Measurements from ENCODE around the gene LSM14B.
"Not testable (repeated sequence)": the region's sequence is repeated elsewhere in the genome, so short reads cannot be mapped to it uniquely, and the experiment has no call there.

The LSM14B gene

DNA sequence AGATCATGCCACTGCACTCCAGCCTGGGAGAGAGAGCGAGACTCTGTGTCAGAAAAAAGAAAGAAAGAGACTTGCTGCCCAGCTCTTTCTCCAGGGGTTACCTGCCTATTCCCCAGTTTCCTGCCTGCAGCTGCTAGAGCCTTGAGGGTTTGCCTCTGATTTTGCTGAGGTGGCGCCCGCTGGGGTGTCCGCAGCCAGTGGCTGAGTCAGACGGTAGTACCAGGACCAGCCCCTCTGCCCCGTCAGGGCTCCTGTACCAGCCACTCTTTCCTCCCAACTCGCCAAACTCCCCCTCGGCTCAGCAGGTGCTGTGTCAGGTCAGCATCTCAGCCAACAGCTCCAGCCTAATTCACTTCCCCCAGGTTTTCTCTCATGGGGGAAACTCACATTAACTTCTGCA is 7.4 kb upstream of the LSM14B start:
- DNase-seq, result no peak

DNA sequence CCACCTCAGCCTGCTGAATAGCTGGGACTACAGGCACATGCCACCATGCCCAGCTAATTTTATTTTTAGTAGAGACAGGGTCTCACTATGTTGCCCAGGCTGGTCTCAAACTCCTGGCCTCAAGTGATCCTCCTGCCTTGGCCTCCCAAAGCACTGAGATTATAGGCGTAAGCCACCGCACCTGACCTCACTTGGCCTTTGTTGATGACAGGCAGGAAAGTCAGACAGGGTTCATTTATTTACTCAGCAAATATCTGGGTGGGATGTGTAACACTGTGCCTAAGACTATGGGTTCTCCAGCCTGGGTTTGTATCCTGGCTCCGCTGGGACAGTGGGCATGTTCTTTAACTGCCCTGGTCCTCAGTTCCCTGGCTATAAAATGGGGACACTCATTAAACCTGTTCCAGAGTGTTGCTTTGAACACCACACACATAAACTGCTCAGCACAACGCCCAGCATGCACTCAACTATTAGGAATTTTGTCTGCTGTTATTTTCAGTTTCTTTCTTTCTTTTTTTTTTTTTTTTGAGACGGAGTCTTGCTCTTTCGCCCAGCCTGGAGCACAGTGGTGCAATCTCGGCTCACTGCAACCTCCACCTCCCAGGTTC is 6.4 kb upstream of the LSM14B start:
- DNase-seq, result not testable (repeated sequence)

DNA sequence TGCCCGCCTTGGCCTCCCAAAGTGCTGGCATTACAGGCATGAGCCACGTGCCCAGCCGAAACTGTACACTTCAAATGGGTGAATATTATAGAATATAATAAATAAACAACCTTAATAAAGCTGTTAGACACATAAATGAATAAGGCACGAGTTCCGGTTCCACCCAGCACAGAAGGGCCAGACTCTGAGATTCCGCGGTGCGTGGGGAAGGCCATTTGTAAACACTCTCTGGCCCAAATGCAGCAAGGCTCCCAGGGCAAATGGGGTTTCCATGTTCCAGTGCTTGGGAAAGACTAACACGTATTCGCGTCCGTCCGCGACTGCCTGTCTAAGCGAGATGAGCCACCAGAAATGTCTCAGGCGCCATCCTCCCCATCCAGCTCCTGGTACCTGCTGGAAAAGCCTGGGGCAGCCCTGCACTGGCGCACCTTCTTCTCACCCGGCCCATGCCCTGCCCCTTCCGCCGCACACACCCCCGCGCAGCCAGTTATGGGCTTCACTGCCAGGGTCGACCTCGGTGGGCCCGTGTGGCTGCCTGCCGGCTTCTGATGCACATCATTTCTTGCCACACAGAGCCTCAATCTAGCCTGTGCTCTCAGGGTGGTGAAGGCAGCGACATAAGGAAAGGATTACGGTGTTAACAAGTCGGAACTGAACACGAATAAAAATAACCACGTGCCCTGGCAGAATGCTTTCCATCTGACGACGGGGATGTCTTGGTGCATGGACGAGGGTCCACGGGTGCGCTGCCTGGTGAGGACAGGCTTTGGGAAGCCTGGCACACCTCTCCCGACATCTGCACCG is 5.5 kb upstream of the LSM14B start:
- DNase-seq, result no peak

DNA sequence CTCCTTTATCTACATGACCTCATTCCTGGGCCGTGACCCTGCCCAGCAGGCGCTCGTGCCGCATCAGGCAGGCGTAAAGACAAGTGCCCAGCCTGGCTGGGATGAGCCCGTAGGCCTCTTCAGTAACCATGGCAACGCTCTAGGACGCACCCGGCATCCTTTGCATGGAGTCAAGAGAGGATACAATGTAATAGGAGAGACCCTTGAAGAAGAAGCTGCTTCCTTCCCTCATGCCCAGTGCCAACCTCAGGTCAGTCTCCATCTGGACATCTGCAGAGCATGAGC is 5.0 kb upstream of the LSM14B start:
- DNase-seq, result no peak

DNA sequence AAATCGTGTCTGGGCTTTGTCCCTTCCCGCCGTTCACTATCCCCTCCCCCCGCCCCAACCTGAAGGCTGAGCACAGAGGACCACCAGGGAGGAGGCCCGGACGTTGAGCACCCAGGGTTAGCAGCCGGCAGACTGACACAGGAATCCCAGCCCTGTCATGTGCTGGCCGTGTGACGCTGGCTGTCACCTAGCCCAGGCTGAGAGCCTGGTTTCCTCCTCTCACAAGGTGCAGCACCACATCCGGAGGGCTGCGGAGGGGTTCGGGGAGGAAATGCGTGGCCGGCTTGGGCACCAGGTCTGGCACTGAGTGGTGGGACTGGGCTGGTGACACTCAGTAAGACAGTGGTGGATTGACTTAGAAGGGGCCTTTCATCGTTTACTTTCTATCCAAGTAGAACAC is 4.6 kb upstream of the LSM14B start:
- DNase-seq, result no peak

DNA sequence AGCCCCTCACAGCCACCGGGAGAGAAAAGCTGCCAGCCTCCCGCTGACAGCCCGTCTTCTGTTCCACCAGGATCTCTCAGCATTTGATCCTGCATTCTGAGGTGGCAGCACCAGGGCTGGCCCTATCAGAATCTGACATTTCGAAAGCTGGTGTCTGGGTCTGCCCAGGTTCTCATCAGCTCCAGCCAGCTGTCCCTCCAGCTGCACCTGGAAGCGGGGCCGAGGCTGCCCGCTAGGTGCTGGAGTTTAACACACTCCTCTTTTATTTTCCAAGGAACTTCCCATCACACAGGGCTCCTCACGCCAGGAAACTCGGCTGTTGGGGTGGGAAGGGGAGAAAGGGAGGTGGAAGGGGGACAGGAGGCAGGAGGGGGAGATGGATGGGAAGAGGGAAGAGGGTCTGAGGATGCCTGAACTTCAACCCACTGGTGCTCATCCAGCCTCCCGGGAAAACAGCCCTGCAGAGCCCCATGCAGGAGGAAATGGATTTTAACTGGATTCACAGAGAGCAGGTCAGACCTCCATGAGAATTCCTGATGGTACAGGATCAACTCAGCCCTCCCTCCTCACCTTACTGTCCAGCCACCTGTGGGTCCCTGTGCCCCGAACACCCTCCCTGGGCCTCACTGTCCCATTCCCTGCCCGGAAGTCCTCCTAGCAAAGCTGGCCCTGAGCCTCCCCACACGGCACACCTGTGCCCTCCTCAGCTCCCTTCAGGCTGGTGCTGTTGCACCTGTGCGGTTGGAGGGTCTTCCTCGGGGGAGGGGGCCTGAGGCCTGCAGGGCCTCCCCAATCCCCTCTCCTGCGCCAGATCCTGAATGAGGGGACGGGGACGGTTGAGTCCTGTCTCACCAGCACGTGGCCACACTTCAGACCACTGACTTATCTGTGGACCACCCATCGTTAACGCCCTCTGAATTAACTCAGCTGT is 3.9 kb upstream of the LSM14B start:
- DNase-seq, result no peak

DNA sequence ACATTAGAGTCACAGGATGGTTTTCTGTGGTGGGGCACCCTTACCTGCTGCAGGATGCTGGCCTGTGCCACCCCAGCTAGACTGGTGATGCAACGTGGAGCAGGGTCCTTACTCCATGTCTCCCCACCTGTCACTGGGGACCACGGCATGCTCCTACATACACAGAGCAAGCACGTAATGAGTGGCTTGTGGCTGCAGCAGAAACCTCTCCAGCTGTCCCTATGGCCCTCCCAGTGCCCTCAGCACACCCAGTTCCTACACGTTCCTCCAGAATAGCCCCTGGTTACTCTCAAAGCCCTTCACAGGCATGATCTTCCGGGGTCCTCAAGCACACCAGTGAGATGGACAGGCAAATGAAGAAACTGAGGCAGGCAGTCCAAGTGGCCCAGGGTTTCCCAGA is 3.2 kb upstream of the LSM14B start:
- no peak for DNase-seq

DNA sequence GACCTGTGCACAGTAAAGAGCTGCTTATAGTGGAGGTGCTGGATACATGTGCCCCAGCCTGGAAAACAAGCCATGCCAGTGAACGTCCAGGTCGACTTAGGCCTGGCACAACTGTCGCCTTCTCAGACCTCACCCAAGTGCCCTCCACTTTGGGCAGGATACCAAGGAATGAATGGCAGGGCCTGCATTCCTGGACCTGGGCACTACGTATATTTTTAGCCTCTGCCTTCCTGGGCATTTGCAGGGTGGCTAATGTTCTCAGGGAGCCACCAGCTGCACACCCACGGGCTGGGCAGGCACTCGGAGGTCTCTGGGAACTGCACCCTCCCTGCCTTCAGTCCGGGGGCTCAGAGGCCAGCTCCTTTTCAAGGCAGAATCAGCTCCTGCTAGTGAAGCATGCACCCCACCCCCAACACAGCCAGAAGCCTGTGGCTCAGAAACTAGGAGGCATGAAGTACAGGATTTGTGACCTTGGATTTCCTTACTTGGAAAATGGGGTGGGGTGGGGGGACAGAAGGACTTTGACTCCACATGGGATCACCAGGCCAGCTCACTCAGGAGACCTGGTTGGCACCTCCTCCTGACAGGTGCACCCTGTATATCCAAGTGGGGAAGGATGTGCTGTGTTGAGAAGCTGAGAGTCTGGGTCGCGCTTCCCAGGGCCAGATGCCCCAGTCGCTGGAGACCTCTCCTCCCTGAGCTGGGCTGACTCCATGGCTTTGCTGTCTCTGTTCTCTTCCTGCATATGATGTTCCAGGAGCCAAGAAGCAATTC is 2.5 kb upstream of the LSM14B start:
- DNase-seq, result no peak

DNA sequence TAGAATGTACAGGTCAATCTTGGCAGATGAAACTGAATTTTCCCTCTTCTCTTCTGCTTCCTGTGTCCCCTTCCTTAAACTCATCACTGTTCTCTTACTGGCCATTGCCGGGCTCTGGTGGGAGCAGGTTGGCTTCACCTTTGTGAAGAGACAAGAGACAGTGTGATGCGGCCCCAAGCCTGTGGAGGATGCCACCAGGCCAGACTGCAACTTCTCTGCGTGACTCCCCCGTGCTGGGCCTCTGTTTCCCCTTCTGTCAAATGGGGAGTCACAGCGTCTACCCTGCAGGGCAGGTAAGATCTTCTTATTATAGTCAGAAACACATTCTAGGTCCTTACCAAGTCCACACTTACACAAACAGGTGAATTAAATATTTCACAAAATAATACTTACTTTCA is 1.9 kb upstream of the LSM14B start:
- no peak for DNase-seq

DNA sequence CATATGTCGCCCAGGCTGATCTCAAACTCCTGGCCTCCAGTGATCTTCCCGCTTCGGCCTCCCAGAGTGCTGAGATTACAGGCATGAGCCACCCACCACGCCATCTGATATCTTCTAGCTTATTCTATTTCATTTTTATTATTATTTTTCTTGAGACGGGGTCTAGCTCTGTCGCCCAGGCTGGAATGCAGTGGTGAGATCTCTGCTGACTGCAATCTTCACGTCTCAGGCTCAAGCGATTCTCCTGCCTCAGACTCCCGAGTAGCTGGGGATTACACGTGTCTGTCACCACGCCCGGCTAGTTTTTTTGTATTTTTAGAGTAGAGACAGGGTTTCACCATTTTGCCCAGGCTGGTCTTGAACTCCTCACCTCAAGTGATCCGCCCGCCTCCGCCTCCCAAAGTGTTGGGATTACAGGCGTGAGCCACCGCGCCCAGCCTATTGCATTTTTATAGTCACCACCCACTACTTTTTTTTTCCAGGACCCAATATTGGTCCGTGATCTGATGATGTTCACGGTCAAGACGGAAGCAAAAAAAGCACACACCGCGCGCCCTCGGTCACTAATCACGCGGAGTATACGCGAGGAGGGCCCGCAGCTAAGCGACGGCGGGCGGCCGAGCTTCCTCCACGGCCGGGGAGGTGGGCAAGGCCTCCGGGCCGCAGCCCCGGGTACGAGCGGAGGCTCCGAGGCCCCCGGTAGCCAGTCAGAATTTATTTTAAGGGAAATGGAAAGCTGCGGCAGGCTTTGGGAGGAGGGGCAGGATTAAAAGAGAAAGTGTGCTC is 1.1 kb upstream of the LSM14B start:
- no peak for DNase-seq

DNA sequence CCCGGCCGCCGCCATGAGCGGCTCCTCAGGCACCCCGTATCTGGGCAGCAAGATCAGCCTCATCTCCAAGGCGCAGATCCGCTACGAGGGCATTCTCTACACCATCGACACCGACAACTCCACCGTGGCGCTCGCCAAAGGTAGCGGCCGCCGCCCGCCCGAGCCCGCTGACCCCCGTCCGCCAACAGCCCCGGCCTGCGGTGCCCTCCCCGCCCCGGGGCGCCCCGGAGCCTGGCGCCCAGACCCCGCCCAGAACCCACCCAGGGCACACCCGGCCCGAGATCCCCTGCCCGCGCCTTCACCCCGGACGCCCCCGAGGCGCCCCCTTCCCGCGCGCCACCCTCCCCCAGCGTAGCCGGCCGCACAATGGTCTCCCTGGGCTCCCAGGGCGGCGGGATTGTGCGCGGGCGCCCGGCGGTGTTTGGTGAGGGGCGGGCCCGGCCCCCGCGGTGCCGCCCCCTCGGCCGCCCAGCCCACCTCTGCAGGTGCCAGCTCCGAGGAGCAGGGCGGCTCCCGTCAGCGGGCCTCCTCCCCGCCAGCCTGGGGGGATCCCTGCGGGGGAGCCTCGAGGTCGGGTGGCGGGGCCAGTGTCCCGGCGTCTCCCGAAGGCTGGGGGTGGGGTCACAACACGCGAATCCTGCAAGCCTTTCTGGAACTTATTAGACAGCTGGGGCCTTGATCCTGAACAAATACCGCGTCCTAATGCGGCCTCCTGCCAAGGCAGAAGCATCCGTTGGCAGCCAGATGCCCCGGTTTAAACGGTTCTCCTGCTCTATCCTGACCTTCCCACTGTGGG is 577 bp downstream of the LSM14B start:
- no peak for DNase-seq

DNA sequence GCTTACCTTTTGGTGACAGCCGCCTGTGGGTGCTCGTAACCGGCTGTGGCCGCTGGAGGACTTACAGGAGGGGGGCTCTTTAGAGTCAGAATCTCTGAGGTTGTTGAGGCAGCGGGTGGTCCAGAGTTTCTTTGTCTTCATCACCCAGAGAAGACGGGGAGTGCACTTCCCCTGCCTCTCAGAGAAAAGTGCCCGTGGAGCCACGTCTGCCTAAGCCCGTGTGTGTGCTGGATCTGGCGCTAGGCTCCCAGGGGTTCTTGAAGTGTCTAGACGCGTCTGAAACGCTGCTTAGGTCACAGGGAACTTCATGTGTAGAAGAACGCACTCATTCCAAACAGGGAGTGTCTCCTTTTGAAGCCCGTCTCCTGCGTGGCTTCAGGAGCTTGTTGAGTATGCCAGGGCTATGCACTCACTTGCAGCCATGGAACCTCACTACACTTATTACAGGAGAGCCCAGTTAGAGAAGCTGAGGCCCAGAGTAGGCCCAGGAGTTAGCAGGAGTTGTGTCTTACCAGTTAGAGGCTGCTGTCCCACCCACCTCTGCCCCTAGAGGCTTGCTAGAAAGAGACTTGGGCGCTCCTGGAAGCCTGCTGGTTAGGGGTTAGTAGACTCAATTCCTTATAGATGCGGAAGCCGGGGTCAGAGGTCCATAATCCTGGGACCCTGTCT is 1.3 kb downstream of the LSM14B start:
- DNase-seq, result no peak

DNA sequence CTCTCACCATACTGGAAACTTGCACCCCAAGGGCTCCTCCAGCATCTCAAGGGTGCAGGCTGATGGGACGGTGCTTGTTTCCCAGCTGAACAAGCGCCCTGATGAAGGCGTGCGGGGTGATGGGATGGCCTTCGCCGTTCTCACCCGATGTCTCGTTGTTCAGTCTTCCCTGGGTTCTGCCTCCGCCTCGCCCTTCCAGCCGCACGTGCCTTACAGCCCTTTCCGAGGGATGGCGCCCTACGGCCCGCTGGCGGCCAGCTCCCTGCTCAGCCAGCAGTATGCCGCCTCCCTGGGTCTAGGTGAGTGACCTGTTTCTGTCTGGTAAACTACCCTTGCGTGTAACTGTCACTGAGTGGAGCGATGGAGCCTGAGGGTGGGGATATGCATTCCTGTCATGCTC is 3.9 kb downstream of the LSM14B start:
- no peak for DNase-seq

DNA sequence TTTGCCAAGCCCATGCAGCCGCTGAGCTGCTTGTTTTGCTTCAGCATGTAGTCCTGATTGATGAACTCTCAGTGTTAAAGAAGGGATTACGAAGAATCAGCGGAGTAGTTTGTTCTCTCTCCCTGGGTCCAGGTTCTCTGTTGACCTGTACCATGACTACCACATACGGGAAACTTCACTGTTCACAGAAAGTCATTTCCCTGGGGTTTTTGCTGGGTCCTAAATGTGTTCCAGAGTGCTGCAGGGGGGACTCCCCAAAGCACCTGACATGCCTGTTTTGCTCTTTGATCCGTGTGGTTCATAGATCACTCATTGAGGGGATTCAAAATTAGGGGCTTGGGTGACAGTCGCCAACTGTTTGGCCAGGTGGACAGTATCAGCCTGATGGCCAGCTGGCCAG is 5.5 kb downstream of the LSM14B start:
- no peak for DNase-seq

DNA sequence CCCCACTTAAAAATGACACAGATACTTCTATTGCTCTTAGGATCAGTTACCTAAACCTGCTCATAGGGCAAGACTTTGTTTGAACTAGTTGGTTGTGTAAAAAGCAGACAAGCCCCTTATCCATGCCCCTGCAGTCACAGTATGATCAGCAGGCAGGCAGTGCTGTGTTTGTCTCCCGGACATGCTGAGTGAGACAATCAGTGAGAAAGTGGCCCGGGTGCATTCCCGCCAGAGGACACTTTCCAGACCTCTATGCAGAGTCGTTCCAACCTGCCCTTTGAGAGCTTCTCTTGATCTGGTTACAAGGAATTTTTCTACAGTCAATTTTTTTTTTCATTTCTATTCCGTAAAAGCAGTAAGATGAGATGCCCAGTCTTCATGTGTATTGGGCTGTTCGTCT is 6.2 kb downstream of the LSM14B start:
- no peak for DNase-seq

DNA sequence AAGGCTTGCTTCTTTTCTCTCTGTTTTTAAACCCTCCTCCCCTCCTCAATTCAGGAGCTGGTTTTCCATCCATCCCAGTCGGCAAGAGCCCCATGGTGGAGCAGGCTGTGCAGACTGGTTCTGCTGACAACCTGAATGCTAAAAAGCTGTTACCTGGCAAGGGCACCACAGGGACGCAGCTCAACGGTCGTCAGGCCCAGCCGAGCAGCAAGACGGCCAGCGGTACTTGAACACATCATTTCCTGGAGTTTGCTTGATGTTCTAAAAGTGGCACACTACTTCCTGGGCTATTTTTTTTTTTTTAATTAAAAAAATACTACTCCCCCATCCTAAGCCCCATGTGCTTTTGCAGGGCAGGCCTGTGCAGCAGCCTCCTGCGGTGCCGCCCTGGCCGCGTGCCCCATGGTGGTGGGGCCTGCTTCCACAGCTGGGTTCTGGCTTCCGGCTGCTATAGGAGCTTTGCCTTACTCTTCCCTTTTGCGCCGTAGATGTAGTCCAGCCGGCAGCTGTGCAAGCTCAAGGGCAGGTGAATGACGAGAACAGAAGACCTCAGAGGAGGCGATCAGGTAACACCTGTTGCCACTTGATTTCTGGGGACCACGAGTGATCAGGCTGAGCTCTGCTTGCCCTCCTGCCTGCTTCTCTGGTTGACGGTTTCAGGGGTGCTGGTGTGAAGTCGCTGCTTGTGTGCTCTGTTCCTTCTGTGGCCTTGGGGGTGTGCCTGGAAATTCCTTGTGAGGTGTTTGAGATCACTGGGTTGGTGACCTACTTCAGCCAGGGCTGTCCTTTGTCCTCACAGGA is 7.7 kb downstream of the LSM14B start:
- no peak for DNase-seq

DNA sequence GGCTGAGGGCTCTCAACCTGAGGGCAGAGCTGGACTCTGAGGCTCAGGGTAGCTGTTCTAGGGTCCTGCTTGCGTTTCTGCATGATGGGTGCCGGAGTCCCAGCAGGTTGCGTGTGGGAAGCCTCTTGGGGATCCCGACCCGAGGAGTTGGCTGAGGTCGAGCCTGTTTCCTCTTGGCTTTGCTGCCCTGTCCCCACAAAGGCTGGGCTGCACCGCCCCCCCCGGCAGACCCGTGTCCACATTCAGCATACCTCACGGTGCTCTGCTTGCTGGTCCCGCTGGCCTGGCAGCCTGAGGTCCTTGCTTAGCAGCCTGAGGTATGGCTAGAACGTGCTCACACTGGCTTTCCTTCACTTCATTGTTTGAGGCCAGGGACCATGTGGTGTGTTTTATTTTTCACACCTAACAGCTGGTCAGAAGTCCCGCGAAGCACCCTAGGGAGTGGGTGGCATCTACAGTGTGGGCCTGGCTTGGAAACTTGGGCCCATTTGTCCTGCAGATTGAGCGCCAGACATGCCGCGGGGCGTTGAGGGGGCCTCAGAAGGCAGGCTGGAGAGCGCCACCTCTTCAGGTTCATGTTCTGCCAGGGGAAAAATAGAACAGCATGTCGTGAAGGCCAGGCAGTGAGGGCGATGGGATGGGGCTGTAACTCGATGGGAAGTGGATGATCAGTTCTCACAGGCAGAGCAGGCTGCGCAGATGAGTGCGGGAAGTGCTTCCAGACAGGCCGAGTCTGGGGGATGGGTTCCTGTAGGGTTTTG is 9.5 kb downstream of the LSM14B start:
- no peak for DNase-seq

DNA sequence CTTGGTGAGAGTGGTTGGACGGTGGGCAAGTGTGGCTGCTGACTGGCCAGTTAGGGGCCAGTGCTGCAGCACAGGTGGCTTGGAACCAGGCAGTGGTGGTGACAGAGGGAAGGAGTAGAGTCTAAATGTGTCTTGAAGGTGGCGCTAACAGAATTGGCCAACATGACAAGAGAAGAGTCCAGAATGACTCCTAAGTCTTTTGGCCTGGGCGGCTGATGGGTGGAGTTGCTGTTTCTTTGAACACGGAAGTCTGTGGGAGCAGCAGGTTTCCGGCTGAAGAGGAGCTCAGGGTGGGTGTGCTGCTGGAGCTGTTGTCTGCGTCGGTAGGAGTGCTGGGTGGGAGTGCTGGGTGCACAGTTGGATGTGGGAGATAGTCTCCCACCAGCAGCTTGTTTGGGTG is 10.1 kb downstream of the LSM14B start:
- DNase-seq, result no peak
